ENCODE measurements around the gene RYR2. TPM values are rescaled to one million over a fixed set of nuclear protein-coding genes. Genes with fewer than 3 reads are reported as not detected.

The RYR2 gene
- total and polyA plus RNA-seq, 2 donors (not counting 1 experiment from before 2014, with no cell fraction given): not detected

- Histone ChIP-seq H4K20me1 (ENCODE audit: control insufficient read depth, insufficient read depth, low read length, poor library complexity, severe bottlenecking) (no peaks in the 10 kb centered on the region), H3K27me3 (replicated peaks in 1 of 4; ENCODE audit: control extremely low read depth in 1 of 4, control insufficient read depth in 3 of 4, insufficient read depth in 4 of 4, low read length in 3 of 4) (no peaks in the 10 kb centered on the region), H3K27ac (ENCODE audit: low read length in 2 of 2) (no peak overlapping the region), H3K79me2 (ENCODE audit: control insufficient read depth, insufficient read depth, low read length) (no peaks in the 10 kb centered on the region), H3K4me2 (replicated peaks; ENCODE audit: low read depth, low read length, poor library complexity, severe bottlenecking) (no peak overlapping the region), H2AFZ (ENCODE audit: insufficient read depth, low read depth, low read length, poor library complexity, severe bottlenecking) (no peak overlapping the region), H3K9me3 (ENCODE audit: control extremely low read depth in 1 of 3, control insufficient read depth in 2 of 3, insufficient read depth in 1 of 3, low read length in 2 of 3) (peaks cover 0 to 2% (median 0%) of the 10 kb centered on the region in 3 donors), H3K4me1 (ENCODE audit: control insufficient read depth in 2 of 2, insufficient read depth in 2 of 2, low read length in 2 of 2) (no peaks in the 10 kb centered on the region), H3K9ac (ENCODE audit: low read length) (no peak overlapping the region), H3K36me3 (replicated peaks in 1 of 2; ENCODE audit: control extremely low read depth in 1 of 2, control insufficient read depth in 1 of 2, extremely low read depth in 1 of 2, insufficient read depth in 2 of 2, low read length in 1 of 2) (no peaks in the 10 kb centered on the region), H3K4me3 (ENCODE audit: control extremely low read depth in 1 of 5, extremely low read depth in 1 of 5, insufficient read depth in 1 of 5, low read depth in 2 of 5, low read length in 4 of 5) (no peak overlapping the region)
- Mint-ChIP-seq H3K27me3 (no peaks in the 10 kb centered on the region), H3K4me3 (no peak overlapping the region), H3K27ac (no peak overlapping the region), H3K4me1 (no peaks in the 10 kb centered on the region), H3K9me3 (ENCODE audit: insufficient read depth) (no peaks in the 10 kb centered on the region)
- 80% methylated on average over 5 of the region's 14 CpGs for WGBS (ENCODE audit: insufficient coverage)
- CTCF ChIA-PET: no interaction called here
- ATAC-seq (ENCODE audit: low read depth) (no peak), DNase-seq (no peak)
- intact Hi-C loops (cut with micrococcal nuclease): no loop called here
- no peak for TF ChIP-seq EZH2 (IDR thresholded peaks at IDR 0.05; ENCODE audit: borderline replicate concordance, insufficient read depth, low read depth, low read length, poor library complexity, severe bottlenecking)
- TF ChIP-seq CTCF (IDR thresholded peaks at IDR 0.05): no peak
- POLR2A ChIA-PET: no interaction called here
Measured at GRCh38 chr1:237007147-237007881, 34.7 kb upstream of the RYR2 start.

GRCh38 chr1:237009611-237010010 is 32.4 kb upstream of the RYR2 start:
- ATAC-seq (ENCODE audit: low read depth) (no peak), DNase-seq (no peak)
- ChIA-PET POLR2A (no interaction called here), CTCF (no interaction called here)
- Histone ChIP-seq H4K20me1 (ENCODE audit: control insufficient read depth, insufficient read depth, low read length, poor library complexity, severe bottlenecking) (no peaks in the 10 kb centered on the region), H3K27me3 (replicated peaks in 1 of 4; ENCODE audit: control extremely low read depth in 1 of 4, control insufficient read depth in 3 of 4, insufficient read depth in 4 of 4, low read length in 3 of 4) (no peaks in the 10 kb centered on the region), H3K36me3 (replicated peaks in 1 of 2; ENCODE audit: control extremely low read depth in 1 of 2, control insufficient read depth in 1 of 2, extremely low read depth in 1 of 2, insufficient read depth in 2 of 2, low read length in 1 of 2) (no peaks in the 10 kb centered on the region), H3K4me1 (ENCODE audit: control insufficient read depth in 2 of 2, insufficient read depth in 2 of 2, low read length in 2 of 2) (no peaks in the 10 kb centered on the region), H3K4me3 (ENCODE audit: control extremely low read depth in 1 of 5, extremely low read depth in 1 of 5, insufficient read depth in 1 of 5, low read depth in 2 of 5, low read length in 4 of 5) (no peak overlapping the region), H3K27ac (ENCODE audit: low read length in 2 of 2) (no peak overlapping the region), H3K4me2 (replicated peaks; ENCODE audit: low read depth, low read length, poor library complexity, severe bottlenecking) (no peak overlapping the region), H3K79me2 (ENCODE audit: control insufficient read depth, insufficient read depth, low read length) (no peaks in the 10 kb centered on the region), H2AFZ (ENCODE audit: insufficient read depth, low read depth, low read length, poor library complexity, severe bottlenecking) (no peak overlapping the region), H3K9me3 (ENCODE audit: control extremely low read depth in 1 of 3, control insufficient read depth in 2 of 3, insufficient read depth in 1 of 3, low read length in 2 of 3) (no peaks in the 10 kb centered on the region), H3K9ac (ENCODE audit: low read length) (no peak overlapping the region)
- Mint-ChIP-seq H3K9me3 (ENCODE audit: insufficient read depth) (no peaks in the 10 kb centered on the region), H3K27ac (no peak overlapping the region), H3K4me3 (no peak overlapping the region), H3K4me1 (no peaks in the 10 kb centered on the region), H3K27me3 (no peaks in the 10 kb centered on the region)
- 95% methylated on average over 2 of the region's 4 CpGs for WGBS (ENCODE audit: insufficient coverage)
- intact Hi-C loops (cut with micrococcal nuclease): no loop called here
- TF ChIP-seq EZH2 (IDR thresholded peaks at IDR 0.05; ENCODE audit: borderline replicate concordance, insufficient read depth, low read depth, low read length, poor library complexity, severe bottlenecking) (no peak), CTCF (IDR thresholded peaks at IDR 0.05) (no peak)
